ENCODE data around the gene AHNAK2.

GRCh38 chr14:104937694-104938365 lies 40.3 kb downstream of the AHNAK2 start:
- TF ChIP-seq CTCF (IDR thresholded peaks at IDR 0.05; ENCODE audit: insufficient read depth, low read length), result no peak
- no peak for TF ChIP-seq REST (IDR thresholded peaks at IDR 0.05; ENCODE audit: insufficient replicate concordance, low read depth)
- no peak for TF ChIP-seq GABPA (IDR thresholded peaks at IDR 0.05; ENCODE audit: low read depth)
- TF ChIP-seq POLR2AphosphoS5 (IDR thresholded peaks at IDR 0.05; ENCODE audit: low read depth), result no peak
- TF ChIP-seq SPI1 (IDR thresholded peaks at IDR 0.05; ENCODE audit: borderline replicate concordance, low read depth), result no peak

All from HL-60 (cell line).